ENCODE measurements around the gene SEMA5A.

DNA sequence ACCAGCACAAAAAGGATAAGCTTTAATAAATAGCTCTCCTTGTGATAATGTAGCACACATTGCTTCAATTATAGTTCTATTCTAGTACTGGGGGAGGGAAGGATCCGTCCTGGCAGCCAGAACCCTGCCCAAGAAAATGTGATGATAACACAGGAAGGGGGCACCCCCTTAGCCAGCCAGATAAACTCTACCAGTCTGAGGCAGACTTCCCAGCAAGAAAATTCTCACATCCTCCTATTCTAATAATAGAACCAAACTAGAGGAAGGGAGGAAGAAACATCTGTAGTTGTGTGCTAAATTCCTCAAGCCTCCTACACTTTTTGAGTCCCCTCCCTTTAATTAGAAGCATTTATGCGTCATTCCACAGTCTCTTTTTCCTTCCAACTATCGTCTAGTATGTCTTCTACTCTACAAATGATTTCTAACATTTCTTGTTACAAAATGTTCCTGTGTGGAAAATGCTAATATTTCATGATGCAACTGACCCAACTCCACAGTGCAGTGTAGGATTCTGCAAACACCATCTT, 261.0 kb downstream of the SEMA5A start:
- TF ChIP-seq GATA2 (IDR thresholded peaks at IDR 0.05; ENCODE audit: low read depth, low read length) (no peak), GATA3 (IDR thresholded peaks at IDR 0.05; ENCODE audit: low read depth, low read length) (no peak)

Data from SH-SY5Y (cell line).